Activated naive CD4-positive, alpha-beta T cell treated with anti-CD3 and anti-CD28 coated beads for 36 hours (primary cell): Measurements from ENCODE around the gene CASD1. TPM values are rescaled to one million over a fixed set of nuclear protein-coding genes. Genes with fewer than 3 reads are reported as not detected.

ENCODE experiments used
- CTCF ChIA-PET: fragments of 350-600 bp; sonication (Branson Sonifier 250); formaldehyde crosslinking; loops from one replicate; lab custom pipeline; 2021; ENCODE audit warnings: antibody characterized with exemption; lab: Charles Lee
- DNase-seq: peaks from one replicate; pipeline ENCODE4 v3.0.0-alpha.2; 2020
- H3K27ac Mint-ChIP-seq: one replicate; pipeline ENCODE4 v1.8.0; 2021; ENCODE audit warnings: mild to moderate bottlenecking, mixed read lengths
- H3K27me3 Mint-ChIP-seq: one replicate; pipeline ENCODE4 v1.8.0; 2021; ENCODE audit warnings: low read depth, mixed read lengths
- H3K36me3 Mint-ChIP-seq: one replicate; pipeline ENCODE4 v1.8.0; 2021; ENCODE audit warnings: low read depth, mixed read lengths
- H3K4me1 Mint-ChIP-seq: one replicate; pipeline ENCODE4 v1.8.0; 2021; ENCODE audit warnings: low read depth, mixed read lengths
- H3K4me3 Mint-ChIP-seq: one replicate; pipeline ENCODE4 v1.8.0; 2021; ENCODE audit warnings: mild to moderate bottlenecking, moderate library complexity, mixed read lengths
- H3K9me3 Mint-ChIP-seq: one replicate; pipeline ENCODE4 v1.8.0; 2021; ENCODE audit warnings: mixed read lengths
- intact Hi-C: fragments of 100-400 bp; cut with micrococcal nuclease; formaldehyde crosslinking; loops from one replicate; pipeline ENCODE4 v1.15.1; 2023
- total RNA-seq, 2 experiments: library from RNA; stranded (reverse); gene quantifications; one replicate each; pipeline ENCODE4 v1.2.3, GENCODE V29; 2021

CASD1 gene
- total RNA-seq, 2 experiments from 2014 or later = 11.6 to 16.4 TPM

GRCh38 chr7:94571816-94572215, 62.2 kb downstream of the CASD1 start:
- no peak overlapping the region for H3K27ac Mint-ChIP-seq
- no peaks in the 10 kb centered on the region for H3K27me3 Mint-ChIP-seq
- no peak overlapping the region for H3K4me3 Mint-ChIP-seq
- no peak for DNase-seq
- peaks cover 61% of the 10 kb centered on the region for H3K36me3 Mint-ChIP-seq
- H3K4me1 Mint-ChIP-seq = no peaks in the 10 kb centered on the region
- H3K9me3 Mint-ChIP-seq = peaks cover 30% of the 10 kb centered on the region
- CTCF ChIA-PET = no interaction called here
- intact Hi-C loops = no loop called here

- Mint-ChIP-seq H3K27ac (no peak overlapping the region), H3K4me3 (no peak overlapping the region), H3K36me3 (peaks cover 75% of the 10 kb centered on the region), H3K4me1 (no peaks in the 10 kb centered on the region), H3K9me3 (peaks cover 30% of the 10 kb centered on the region), H3K27me3 (no peaks in the 10 kb centered on the region)
- intact Hi-C loops = no loop called here
- CTCF ChIA-PET = no interaction called here
- no peak for DNase-seq
These were observed 66.0 kb downstream of the CASD1 start for GRCh38 chr7:94575646-94576045.

- no peak overlapping the region for H3K4me3 Mint-ChIP-seq
- CTCF ChIA-PET = no interaction called here
- H3K27ac Mint-ChIP-seq = no peak overlapping the region
- H3K9me3 Mint-ChIP-seq = peaks cover 30% of the 10 kb centered on the region
- no peaks in the 10 kb centered on the region for H3K4me1 Mint-ChIP-seq
- no peak for DNase-seq
- no peaks in the 10 kb centered on the region for H3K27me3 Mint-ChIP-seq
- intact Hi-C loops = no loop called here
- peaks cover 74% of the 10 kb centered on the region for H3K36me3 Mint-ChIP-seq
These were observed 66.7 kb downstream of the CASD1 start for GRCh38 chr7:94576316-94576715.

GRCh38 chr7:94577357-94577756, 67.7 kb downstream of the CASD1 start:
- Mint-ChIP-seq H3K27me3 (no peaks in the 10 kb centered on the region), H3K36me3 (peaks cover 68% of the 10 kb centered on the region), H3K4me1 (no peaks in the 10 kb centered on the region), H3K27ac (no peak overlapping the region), H3K4me3 (no peak overlapping the region), H3K9me3 (peaks cover 30% of the 10 kb centered on the region)
- DNase-seq = no peak
- intact Hi-C loops = no loop called here
- CTCF ChIA-PET = interaction anchor here (0.8 kb wide), 1 partner anchor 128 kb away, joined by 3 read pairs; no protein-coding TSS in a partner anchor

GRCh38 chr7:94578614-94579013, 69.0 kb downstream of the CASD1 start:
- Mint-ChIP-seq H3K4me1 (no peaks in the 10 kb centered on the region), H3K27ac (no peak overlapping the region), H3K9me3 (peaks cover 22% of the 10 kb centered on the region), H3K4me3 (no peak overlapping the region), H3K27me3 (no peaks in the 10 kb centered on the region), H3K36me3 (peaks cover 57% of the 10 kb centered on the region)
- no peak for DNase-seq
- intact Hi-C loops = no loop called here
- CTCF ChIA-PET = no interaction called here

- no peak overlapping the region for H3K4me3 Mint-ChIP-seq
- H3K27ac Mint-ChIP-seq = no peak overlapping the region
- H3K36me3 Mint-ChIP-seq = peaks cover 48% of the 10 kb centered on the region
- no peaks in the 10 kb centered on the region for H3K27me3 Mint-ChIP-seq
- peaks cover 16% of the 10 kb centered on the region for H3K9me3 Mint-ChIP-seq
- H3K4me1 Mint-ChIP-seq = no peaks in the 10 kb centered on the region
- CTCF ChIA-PET = no interaction called here
- no peak for DNase-seq
- intact Hi-C loops = no loop called here
These were observed 69.9 kb downstream of the CASD1 start for GRCh38 chr7:94579470-94579869.

- intact Hi-C loops = no loop called here
- Mint-ChIP-seq H3K36me3 (peaks cover 40% of the 10 kb centered on the region), H3K4me3 (no peak overlapping the region), H3K27me3 (no peaks in the 10 kb centered on the region), H3K4me1 (no peaks in the 10 kb centered on the region), H3K27ac (no peak overlapping the region), H3K9me3 (peaks cover 11% of the 10 kb centered on the region)
- CTCF ChIA-PET = no interaction called here
- DNase-seq = no peak
These were observed 71.0 kb downstream of the CASD1 start for GRCh38 chr7:94580601-94581000.

- no peaks in the 10 kb centered on the region for H3K4me1 Mint-ChIP-seq
- H3K27me3 Mint-ChIP-seq = no peaks in the 10 kb centered on the region
- CTCF ChIA-PET = no interaction called here
- peaks cover 16% of the 10 kb centered on the region for H3K36me3 Mint-ChIP-seq
- DNase-seq = no peak
- intact Hi-C loops = no loop called here
- H3K4me3 Mint-ChIP-seq = no peak overlapping the region
- peaks cover 6% of the 10 kb centered on the region for H3K9me3 Mint-ChIP-seq
- H3K27ac Mint-ChIP-seq = no peak overlapping the region
These were observed 74.5 kb downstream of the CASD1 start for GRCh38 chr7:94584113-94584512.

- Mint-ChIP-seq H3K4me1 (no peaks in the 10 kb centered on the region), H3K4me3 (no peak overlapping the region), H3K27me3 (no peaks in the 10 kb centered on the region), H3K36me3 (no peaks in the 10 kb centered on the region), H3K27ac (no peak overlapping the region), H3K9me3 (no peaks in the 10 kb centered on the region)
- CTCF ChIA-PET = no interaction called here
- DNase-seq = no peak
- intact Hi-C loops = no loop called here
These were observed 78.5 kb downstream of the CASD1 start for GRCh38 chr7:94588075-94588474.

GRCh38 chr7:94590526-94591162, 81.0 kb downstream of the CASD1 start:
- intact Hi-C loops = no loop called here
- peaks cover 1% of the 10 kb centered on the region for H3K4me1 Mint-ChIP-seq
- H3K36me3 Mint-ChIP-seq = no peaks in the 10 kb centered on the region
- no peak overlapping the region for H3K27ac Mint-ChIP-seq
- H3K9me3 Mint-ChIP-seq = no peaks in the 10 kb centered on the region
- H3K27me3 Mint-ChIP-seq = no peaks in the 10 kb centered on the region
- DNase-seq = no peak
- CTCF ChIA-PET = no interaction called here
- no peak overlapping the region for H3K4me3 Mint-ChIP-seq

- Mint-ChIP-seq H3K27ac (no peak overlapping the region), H3K4me1 (peaks cover 3% of the 10 kb centered on the region), H3K27me3 (no peaks in the 10 kb centered on the region), H3K4me3 (no peak overlapping the region), H3K9me3 (no peaks in the 10 kb centered on the region), H3K36me3 (no peaks in the 10 kb centered on the region)
- no peak for DNase-seq
- CTCF ChIA-PET = no interaction called here
- intact Hi-C loops = no loop called here
These were observed 81.6 kb downstream of the CASD1 start for GRCh38 chr7:94591176-94591575.

- intact Hi-C loops = no loop called here
- H3K9me3 Mint-ChIP-seq = no peaks in the 10 kb centered on the region
- CTCF ChIA-PET = no interaction called here
These were observed 85.3 kb downstream of the CASD1 start for GRCh38 chr7:94594882-94595281.

GRCh38 chr7:94595717-94596116, 86.1 kb downstream of the CASD1 start:
- H3K4me1 Mint-ChIP-seq = peaks cover 3% of the 10 kb centered on the region
- intact Hi-C loops = no loop called here
- H3K4me3 Mint-ChIP-seq = no peak overlapping the region
- DNase-seq = no peak
- no peaks in the 10 kb centered on the region for H3K27me3 Mint-ChIP-seq
- no peak overlapping the region for H3K27ac Mint-ChIP-seq
- no peaks in the 10 kb centered on the region for H3K9me3 Mint-ChIP-seq
- no peaks in the 10 kb centered on the region for H3K36me3 Mint-ChIP-seq
- CTCF ChIA-PET = no interaction called here

More at GRCh38 chr7:94594882-94595281, 85.3 kb downstream of the CASD1 start:
- Mint-ChIP-seq H3K36me3 (no peaks in the 10 kb centered on the region), H3K4me1 (peaks cover 3% of the 10 kb centered on the region), H3K4me3 (no peak overlapping the region), H3K27me3 (no peaks in the 10 kb centered on the region), H3K27ac (no peak overlapping the region)
- DNase-seq = no peak
